Prostate gland (tissue), 2 donors: ENCODE measurements around the gene PSG3. TPM values are rescaled to one million over a fixed set of nuclear protein-coding genes. Genes with fewer than 3 reads are reported as not detected.
"Not testable (repeated sequence)": the region's sequence is repeated elsewhere in the genome, so short reads cannot be mapped to it uniquely, and the experiment has no call there.

Experiments
- DNase-seq: peaks from one replicate; pipeline ENCODE4 v3.0.0-alpha.2; 2019; ENCODE audit warnings: low spot score
- H3K27ac ChIP-seq, 2 donors: fragments of 200-600 bp; sonication (generic); 2 replicates each; pipeline ENCODE4 v1.5.1; 2017 to 2019
- H3K27me3 ChIP-seq: fragments of 200-600 bp; sonication (generic); replicated peaks from 2 replicates; pipeline ENCODE4 v1.5.1; 2019; ENCODE audit not compliant: insufficient read depth
- H3K36me3 ChIP-seq, 2 donors: fragments of 200-600 bp; sonication (generic); 1 replicate in 1 of 2; 2 replicates in 1 of 2; pipeline versions ENCODE4 v1.5.1 to v1.8.1; 2017 to 2019
- H3K4me1 ChIP-seq: fragments of 200-600 bp; sonication (generic); replicated peaks from 2 replicates; pipeline ENCODE4 v1.5.1; 2019
- H3K4me3 ChIP-seq, 2 donors: fragments of 200-600 bp; sonication (generic); 2 replicates each; pipeline ENCODE4 v1.5.1; 2017 to 2019
- H3K9me3 ChIP-seq: fragments of 200-600 bp; sonication (generic); 2 replicates; pipeline ENCODE4 v1.5.1; 2017
- WGBS: methylation state at CpG from one replicate; pipeline ENCODE4 v1.1.5; 2018; 5-methylcytosine and 5-hydroxymethylcytosine counted together
- intact Hi-C: fragments of 100-400 bp; cut with DNase I; formaldehyde crosslinking; loops from one replicate; pipeline ENCODE4 v1.14.2; 2022
- total RNA-seq, 2 donors: library from RNA; depleted of rRNA; stranded (reverse); fragments of >200 nt; gene quantifications; one replicate each; pipeline ENCODE4 v1.1.0, GENCODE V29; 2016
- TF ChIP-seq, protein P1 (sequence below), 4 experiments: fragments of 200-600 bp in 2 of 4; fragments of 450-650 bp in 2 of 4; sonication (generic) in 2 of 4; IDR thresholded peaks; 1 replicate in 3 of 4; 2 replicates in 1 of 4; pipeline ENCODE4 v1.5.1; 2016 to 2019; ENCODE audit warnings: antibody characterized with exemption in 4 of 4, mild to moderate bottlenecking in 2 of 4, moderate library complexity in 2 of 4

PSG3 gene
- not detected for total RNA-seq

DNA sequence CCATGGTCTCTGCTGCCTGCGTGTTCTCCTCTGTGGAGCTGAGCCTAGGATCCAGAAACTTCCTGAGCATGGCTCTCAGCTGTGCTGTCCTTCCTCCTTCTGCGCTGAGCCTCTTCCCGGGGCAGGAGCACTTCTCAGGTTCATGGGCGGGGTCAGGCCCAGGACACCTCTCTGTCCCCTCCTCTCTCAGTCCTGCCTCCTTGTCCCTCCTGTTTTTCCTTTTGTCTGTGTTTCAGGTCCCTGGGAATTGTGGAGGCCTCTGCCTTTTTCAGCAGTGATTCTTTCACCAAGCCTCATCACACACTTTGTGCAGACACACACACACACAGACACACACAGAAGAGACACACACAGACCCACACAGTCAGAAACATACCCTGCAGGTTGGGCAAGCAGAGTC, at the start of gene PSG3:
Gene PSG3 (minus strand): TSS at position 101 of the 400 bp plus-strand sequence. CDS start 97 bp downstream, at position 4.
- DNase-seq, H3K4me1 ChIP-seq, H3K36me3 ChIP-seq, H3K27me3 ChIP-seq, intact Hi-C loops, H3K27ac ChIP-seq, H3K4me3 ChIP-seq, H3K9me3 ChIP-seq: not testable (repeated sequence)
- 78% methylated on average over 4 of the region's 4 CpGs for WGBS

DNA sequence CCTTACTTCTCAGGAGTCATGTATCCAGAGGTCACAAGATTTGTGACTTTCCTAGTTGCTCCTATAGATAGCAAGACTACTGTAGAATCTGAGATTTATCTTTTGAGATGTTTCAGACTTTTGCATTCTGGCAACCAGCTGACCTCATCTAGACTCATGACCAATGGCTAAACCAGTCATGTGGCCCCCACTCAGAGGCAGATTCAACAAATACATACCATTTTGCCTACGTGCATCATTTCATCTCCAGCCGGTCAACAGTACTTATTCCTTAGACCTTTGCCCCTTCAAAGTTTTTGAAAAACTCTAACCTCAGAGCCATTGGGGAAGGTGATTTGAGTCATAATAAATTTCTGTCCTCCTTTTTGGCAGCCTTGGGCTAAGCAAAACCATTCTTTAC, 48.5 kb upstream of the PSG3 start:
- H3K4me3 ChIP-seq, H3K36me3 ChIP-seq, H3K4me1 ChIP-seq, H3K9me3 ChIP-seq, H3K27ac ChIP-seq, DNase-seq, intact Hi-C loops, H3K27me3 ChIP-seq: not testable (repeated sequence)
- WGBS = 83% methylated on average over 2 of the region's 2 CpGs

DNA sequence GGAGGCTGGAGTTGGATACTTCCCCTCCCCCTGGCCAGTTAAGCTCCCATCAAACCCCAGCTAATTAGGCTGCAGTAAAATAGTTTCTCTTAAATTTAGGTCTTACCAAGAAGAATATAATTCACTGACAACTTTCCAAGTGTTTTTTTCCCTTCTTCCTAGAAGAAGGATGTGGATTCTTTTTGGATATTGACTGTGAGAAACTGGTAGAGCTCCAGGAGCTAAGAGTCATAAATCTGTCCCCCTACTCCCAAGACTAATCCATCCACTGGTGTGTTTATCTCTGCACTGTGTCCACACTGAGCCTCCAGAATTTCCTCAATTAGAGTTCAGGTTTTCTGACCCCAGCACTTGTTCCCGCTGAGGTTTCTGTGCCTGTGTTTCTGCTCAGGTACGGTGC, 47.5 kb upstream of the PSG3 start:
- H3K4me1 ChIP-seq, H3K36me3 ChIP-seq, DNase-seq, H3K27me3 ChIP-seq, H3K27ac ChIP-seq, H3K4me3 ChIP-seq, intact Hi-C loops, H3K9me3 ChIP-seq: not testable (repeated sequence)
- 29% methylated on average over 2 of the region's 2 CpGs for WGBS

DNA sequence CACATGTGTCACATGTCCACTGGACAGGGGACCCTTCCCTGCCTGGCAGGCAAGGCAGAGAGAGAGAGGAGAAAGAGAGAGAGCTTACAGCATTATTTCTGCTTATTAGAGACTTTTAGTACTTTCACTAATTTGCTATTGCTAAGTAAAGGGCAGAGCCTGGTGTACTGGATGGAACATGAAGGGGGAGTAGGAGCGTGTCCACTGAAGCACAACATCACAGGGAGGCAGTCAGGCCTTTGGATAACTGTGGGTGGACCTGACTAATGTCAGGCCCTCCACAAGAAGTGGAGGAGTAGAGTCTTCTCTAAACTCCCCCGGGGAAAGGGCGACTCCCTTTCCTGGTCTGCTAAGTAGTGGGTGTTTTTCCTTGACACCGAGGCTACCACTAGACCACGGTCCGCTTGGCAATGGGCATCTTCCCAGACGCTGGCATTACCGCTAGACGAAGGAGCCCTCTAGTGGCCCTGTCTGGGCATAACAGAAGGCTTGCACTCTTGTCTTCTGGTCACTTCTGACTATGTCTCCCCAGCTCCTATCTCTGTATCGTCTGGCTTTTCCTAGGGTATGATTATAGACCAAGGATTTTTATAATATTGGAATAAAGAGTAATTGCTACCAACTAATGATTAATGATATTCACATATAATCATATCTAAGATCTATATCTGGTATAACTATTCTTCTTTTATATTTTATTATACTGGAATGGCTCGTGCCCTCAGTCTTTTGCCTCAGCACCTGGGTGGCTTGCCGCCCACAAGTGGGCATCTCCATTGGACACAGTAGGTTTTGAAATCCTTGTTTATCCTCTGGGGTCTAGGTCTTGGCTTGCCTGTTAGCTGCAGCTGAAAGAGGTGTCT, 36.7 kb upstream of the PSG3 start:
- H3K4me1 ChIP-seq, H3K9me3 ChIP-seq, intact Hi-C loops, H3K27me3 ChIP-seq, H3K27ac ChIP-seq, H3K4me3 ChIP-seq, H3K36me3 ChIP-seq: not testable (repeated sequence)
- 29% methylated on average over 12 of the region's 12 CpGs for WGBS
- peak; percentile 51 for DNase-seq
- TF ChIP-seq, protein P1, sequence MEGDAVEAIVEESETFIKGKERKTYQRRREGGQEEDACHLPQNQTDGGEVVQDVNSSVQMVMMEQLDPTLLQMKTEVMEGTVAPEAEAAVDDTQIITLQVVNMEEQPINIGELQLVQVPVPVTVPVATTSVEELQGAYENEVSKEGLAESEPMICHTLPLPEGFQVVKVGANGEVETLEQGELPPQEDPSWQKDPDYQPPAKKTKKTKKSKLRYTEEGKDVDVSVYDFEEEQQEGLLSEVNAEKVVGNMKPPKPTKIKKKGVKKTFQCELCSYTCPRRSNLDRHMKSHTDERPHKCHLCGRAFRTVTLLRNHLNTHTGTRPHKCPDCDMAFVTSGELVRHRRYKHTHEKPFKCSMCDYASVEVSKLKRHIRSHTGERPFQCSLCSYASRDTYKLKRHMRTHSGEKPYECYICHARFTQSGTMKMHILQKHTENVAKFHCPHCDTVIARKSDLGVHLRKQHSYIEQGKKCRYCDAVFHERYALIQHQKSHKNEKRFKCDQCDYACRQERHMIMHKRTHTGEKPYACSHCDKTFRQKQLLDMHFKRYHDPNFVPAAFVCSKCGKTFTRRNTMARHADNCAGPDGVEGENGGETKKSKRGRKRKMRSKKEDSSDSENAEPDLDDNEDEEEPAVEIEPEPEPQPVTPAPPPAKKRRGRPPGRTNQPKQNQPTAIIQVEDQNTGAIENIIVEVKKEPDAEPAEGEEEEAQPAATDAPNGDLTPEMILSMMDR (IDR thresholded peaks at IDR 0.05) = peak; percentile 16 to 70 (median 57)

DNA sequence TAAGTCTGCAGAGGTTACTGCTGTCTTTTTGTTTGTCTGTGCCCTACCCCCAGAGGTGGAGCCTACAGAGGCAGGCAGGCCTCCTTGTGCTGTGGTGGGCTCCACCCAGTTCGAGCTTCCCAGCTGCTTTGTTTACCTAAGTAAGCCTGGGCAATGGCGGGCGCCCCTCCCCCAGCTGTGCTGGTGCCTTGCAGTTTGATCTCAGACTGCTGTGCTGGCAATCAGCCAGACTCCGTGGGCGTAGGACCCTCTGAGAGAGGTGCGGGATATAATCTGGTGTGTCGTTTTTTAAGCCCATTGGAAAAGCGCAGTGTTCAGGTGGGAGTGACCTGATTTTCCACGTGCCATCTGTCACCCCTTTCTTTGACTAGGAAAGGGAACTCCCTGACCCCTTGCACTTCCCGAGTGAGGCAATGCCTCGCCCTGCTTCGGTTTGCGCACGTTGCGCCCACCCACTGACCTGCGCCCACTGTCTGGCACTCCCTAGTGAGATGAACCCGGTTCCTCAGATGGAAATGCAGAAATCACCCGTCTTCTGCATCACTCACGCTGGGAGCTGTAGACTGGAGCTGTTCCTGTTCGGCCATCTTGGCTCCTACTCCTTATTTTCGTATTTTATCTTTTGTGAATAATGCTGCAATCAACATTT, 34.4 kb upstream of the PSG3 start:
- intact Hi-C loops, H3K4me3 ChIP-seq, H3K9me3 ChIP-seq, H3K4me1 ChIP-seq, H3K36me3 ChIP-seq, DNase-seq, H3K27ac ChIP-seq, H3K27me3 ChIP-seq: not testable (repeated sequence)
- WGBS = 61% methylated on average over 21 of the region's 21 CpGs

DNA sequence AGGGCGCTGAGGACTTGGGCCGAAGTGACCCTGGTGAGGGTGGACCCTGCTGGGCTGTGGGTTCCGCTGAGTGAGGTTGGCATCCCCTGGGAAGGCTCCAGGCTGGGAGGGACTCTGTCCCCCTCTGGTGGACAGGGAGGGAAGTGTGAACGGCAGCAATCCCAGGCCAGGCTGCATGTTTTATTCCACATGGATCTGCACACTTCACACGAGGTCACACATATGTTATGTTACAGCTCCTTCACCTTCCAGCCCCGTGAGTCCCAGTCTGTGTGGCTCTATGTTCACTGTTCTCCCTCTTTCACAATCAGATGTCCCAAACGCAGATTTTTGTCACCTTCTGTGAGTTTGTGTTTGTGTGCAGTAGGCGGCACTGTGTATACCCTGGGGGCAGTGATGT, 27.0 kb upstream of the PSG3 start:
- not testable (repeated sequence) for H3K4me1 ChIP-seq, H3K27ac ChIP-seq, DNase-seq, H3K9me3 ChIP-seq, H3K36me3 ChIP-seq, H3K4me3 ChIP-seq, H3K27me3 ChIP-seq
- 66% methylated on average over 8 of the region's 8 CpGs for WGBS
- TF ChIP-seq, protein P1 (IDR thresholded peaks at IDR 0.05) = peak in 2 of 4 experiments; percentile 5 to 50
- intact Hi-C loops = loop anchor here (10.0 kb wide), 1 partner anchor 83 kb away; no protein-coding TSS in a partner anchor

DNA sequence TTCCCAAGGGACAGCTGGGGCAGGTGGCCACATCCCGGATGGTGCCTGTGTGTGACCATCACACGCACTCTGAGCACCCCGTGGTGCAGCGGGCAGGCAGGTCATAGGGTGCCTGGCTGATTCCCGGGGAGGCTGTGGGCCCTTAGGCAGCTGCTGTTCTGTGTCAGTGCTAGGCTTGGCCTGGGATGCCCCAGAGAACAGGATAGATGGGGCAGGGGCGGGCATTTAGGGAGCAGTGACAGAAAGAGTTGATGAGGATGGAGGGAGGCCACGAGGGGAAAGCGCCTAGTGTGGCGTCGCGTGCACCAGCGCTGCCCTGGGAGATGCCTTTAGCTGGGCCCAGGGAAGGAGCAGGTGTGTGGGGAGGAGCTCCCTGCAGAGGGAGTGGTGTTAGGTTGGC, 26.6 kb upstream of the PSG3 start:
- H3K4me1 ChIP-seq, H3K27me3 ChIP-seq, H3K36me3 ChIP-seq, H3K27ac ChIP-seq, H3K9me3 ChIP-seq, H3K4me3 ChIP-seq, DNase-seq: not testable (repeated sequence)
- intact Hi-C loops = loop anchor here (10.0 kb wide), 1 partner anchor 82 kb away; no protein-coding TSS in a partner anchor
- 93% methylated on average over 12 of the region's 12 CpGs for WGBS
